22Rv1 (cell line): ENCODE results near the gene COMMD10.

Source experiments
- H3K27ac ChIP-seq: fragments of 450-650 bp; 2 replicates; pipeline ENCODE4 v1.5.1; 2017
- ZFX ChIP-seq: fragments of 450-650 bp; IDR thresholded peaks from 2 replicates; pipeline ENCODE4 v1.6.1; 2017; ENCODE audit warnings: antibody characterized with exemption, borderline replicate concordance
- TF ChIP-seq, protein P1 (sequence below): fragments of 450-650 bp; IDR thresholded peaks from 2 replicates; pipeline ENCODE4 v1.5.1; 2017; ENCODE audit warnings: mild to moderate bottlenecking

COMMD10 gene

DNA sequence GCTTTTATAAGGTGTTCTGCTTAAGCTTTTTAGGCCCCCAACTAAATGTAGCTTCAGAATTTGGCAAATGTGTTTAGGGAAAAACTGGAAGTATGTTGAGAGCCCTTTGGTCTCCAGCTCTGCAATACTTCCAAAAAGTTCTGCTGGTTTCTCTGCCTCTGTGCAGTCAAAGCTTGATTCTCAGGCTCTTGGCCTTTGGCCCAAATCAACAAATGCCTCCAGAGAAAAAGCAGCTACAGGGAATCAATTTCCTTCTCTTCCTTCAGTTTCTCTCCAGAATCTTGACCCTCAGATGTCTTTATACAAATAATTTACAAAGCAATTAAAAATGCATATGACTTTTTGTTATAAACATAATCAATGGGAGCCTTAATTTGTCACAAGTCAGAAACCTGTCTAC, 235.7 kb downstream of the COMMD10 start:
- no peak overlapping the region for H3K27ac ChIP-seq

DNA sequence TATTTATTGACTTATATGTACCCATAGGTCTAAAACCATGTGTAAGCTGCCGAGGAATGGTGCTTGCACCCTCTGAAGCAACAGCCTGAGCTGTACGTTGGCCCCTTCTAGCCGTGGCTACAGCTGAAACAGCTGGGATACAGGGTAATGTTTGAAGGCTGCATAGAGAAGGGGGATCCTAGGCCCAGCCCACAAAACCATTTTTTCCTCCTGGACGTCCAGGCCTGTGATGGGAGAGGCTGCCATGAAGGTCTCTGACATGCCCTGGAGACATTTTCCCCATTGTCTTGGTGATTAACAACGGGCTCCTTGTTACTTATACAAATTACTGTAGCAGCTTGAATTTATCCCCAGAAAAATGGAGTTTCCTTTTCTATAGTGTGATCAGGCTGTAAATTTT, 244.7 kb downstream of the COMMD10 start:
- TF ChIP-seq, protein P1, sequence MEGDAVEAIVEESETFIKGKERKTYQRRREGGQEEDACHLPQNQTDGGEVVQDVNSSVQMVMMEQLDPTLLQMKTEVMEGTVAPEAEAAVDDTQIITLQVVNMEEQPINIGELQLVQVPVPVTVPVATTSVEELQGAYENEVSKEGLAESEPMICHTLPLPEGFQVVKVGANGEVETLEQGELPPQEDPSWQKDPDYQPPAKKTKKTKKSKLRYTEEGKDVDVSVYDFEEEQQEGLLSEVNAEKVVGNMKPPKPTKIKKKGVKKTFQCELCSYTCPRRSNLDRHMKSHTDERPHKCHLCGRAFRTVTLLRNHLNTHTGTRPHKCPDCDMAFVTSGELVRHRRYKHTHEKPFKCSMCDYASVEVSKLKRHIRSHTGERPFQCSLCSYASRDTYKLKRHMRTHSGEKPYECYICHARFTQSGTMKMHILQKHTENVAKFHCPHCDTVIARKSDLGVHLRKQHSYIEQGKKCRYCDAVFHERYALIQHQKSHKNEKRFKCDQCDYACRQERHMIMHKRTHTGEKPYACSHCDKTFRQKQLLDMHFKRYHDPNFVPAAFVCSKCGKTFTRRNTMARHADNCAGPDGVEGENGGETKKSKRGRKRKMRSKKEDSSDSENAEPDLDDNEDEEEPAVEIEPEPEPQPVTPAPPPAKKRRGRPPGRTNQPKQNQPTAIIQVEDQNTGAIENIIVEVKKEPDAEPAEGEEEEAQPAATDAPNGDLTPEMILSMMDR, result no peak
- no peak for TF ChIP-seq ZFX
- no peak overlapping the region for H3K27ac ChIP-seq

More for the DNA sequence above, 235.7 kb downstream of the COMMD10 start:
- TF ChIP-seq, protein P1, result no peak
- no peak for TF ChIP-seq ZFX

DNA sequence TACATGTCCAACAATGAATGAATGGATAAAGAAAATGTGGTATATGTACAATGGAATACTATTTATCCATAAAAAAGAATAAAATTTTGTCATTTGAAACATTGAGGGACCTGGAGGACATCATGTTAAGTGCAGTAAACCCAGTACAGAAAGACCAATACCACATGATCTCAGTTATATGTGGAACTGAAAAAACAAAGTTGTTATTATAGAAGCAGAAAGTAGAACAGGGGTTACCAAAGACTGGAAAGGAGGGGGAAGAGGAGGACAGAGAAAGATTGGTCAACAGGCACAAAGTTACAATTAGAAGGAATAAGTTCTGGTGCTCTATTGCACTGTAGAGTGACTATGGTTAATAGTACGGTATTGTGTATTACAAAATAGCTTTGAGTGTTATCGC, 256.0 kb downstream of the COMMD10 start:
- TF ChIP-seq ZFX, result no peak
- TF ChIP-seq, protein P1, result no peak
- no peak overlapping the region for H3K27ac ChIP-seq
